Activated naive CD4-positive, alpha-beta T cell treated with anti-CD3 and anti-CD28 coated beads, Interleukin-2, amount 50 U/mL, for 24 hours (primary cell): Measurements from ENCODE around the gene CDPF1.

Experiments used
- H3K27ac Mint-ChIP-seq: one replicate; pipeline ENCODE4 v1.8.0; 2021; ENCODE audit warnings: mild to moderate bottlenecking, mixed read lengths
- H3K27me3 Mint-ChIP-seq: one replicate; pipeline ENCODE4 v1.8.0; 2021; ENCODE audit warnings: mixed read lengths
- H3K36me3 Mint-ChIP-seq: one replicate; pipeline ENCODE4 v1.8.0; 2021; ENCODE audit warnings: mixed read lengths
- H3K4me1 Mint-ChIP-seq: one replicate; pipeline ENCODE4 v1.8.0; 2021; ENCODE audit warnings: mixed read lengths
- H3K4me3 Mint-ChIP-seq: one replicate; pipeline ENCODE4 v1.8.0; 2021; ENCODE audit warnings: mild to moderate bottlenecking, mixed read lengths
- H3K9me3 Mint-ChIP-seq: one replicate; pipeline ENCODE4 v1.8.0; 2021; ENCODE audit warnings: mixed read lengths

Gene CDPF1

DNA sequence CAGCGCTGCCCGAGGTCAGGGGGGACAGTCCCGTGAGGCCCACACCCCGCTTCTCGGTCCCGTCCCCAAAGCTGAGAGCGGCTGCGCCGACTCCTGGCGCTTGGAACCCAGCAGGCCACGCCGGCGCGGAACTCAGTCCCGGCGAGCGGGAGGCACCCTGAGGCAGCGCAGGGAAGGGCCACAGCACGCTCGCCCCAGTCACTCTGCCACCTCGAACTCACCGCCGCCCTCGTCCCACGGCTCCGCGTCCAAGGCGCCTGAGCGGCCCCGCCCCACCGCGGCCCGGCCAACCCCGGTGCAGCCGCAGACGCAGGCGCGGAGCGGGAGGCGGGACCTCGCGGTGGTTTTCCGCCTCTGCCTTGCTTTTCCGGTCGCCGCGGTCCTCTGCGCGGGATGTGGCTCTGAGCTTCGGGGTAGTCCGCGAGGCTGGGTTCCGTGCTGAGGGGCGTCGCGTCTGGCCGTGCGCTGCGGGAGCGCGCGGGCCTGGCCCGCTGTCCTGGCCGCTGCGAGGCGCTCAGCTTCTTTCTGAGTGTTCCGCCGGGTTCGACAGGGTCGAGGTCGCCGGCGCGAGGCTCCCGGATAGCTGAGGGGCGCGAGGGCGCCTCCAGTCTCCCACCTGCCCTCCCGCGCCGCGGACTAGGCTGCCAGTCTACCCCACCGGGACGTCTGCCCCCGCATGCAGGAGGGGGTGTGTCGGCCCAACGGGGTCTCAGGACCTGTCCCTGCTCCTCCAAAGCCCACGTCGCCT is at the start of gene CDPF1:
TSS of gene CDPF1 (minus strand) at position 259 of the 748 bp plus-strand sequence. CDS start 2,009 bp downstream, outside the sequence.
- H3K4me3 Mint-ChIP-seq = peak within 1 kb of the TSS; percentile 83
- H3K9me3 Mint-ChIP-seq = no peaks in the 10 kb centered on the region
- H3K27ac Mint-ChIP-seq = peak within 1 kb of the TSS; percentile 74
- H3K27me3 Mint-ChIP-seq = no peaks in the 10 kb centered on the region
- H3K4me1 Mint-ChIP-seq = peaks cover 29% of the 10 kb centered on the region
- no peaks in the 10 kb centered on the region for H3K36me3 Mint-ChIP-seq

- peaks cover 15% of the 10 kb centered on the region for H3K4me1 Mint-ChIP-seq
- no peak overlapping the region for H3K4me3 Mint-ChIP-seq
These were observed 49.0 kb upstream of the CDPF1 start for GRCh38 chr22:46299101-46299500.

GRCh38 chr22:46297151-46297812 is 47.2 kb upstream of the CDPF1 start:
- Mint-ChIP-seq H3K4me1 (peaks cover 15% of the 10 kb centered on the region), H3K27ac (no peak overlapping the region), H3K27me3 (peaks cover 2% of the 10 kb centered on the region), H3K36me3 (no peaks in the 10 kb centered on the region), H3K4me3 (peak overlapping the region; percentile 83), H3K9me3 (peaks cover 3% of the 10 kb centered on the region)

More at GRCh38 chr22:46299101-46299500, 49.0 kb upstream of the CDPF1 start:
- Mint-ChIP-seq H3K9me3 (no peaks in the 10 kb centered on the region), H3K27ac (peak overlapping the region; percentile 0), H3K27me3 (peaks cover 2% of the 10 kb centered on the region), H3K36me3 (no peaks in the 10 kb centered on the region)

DNA sequence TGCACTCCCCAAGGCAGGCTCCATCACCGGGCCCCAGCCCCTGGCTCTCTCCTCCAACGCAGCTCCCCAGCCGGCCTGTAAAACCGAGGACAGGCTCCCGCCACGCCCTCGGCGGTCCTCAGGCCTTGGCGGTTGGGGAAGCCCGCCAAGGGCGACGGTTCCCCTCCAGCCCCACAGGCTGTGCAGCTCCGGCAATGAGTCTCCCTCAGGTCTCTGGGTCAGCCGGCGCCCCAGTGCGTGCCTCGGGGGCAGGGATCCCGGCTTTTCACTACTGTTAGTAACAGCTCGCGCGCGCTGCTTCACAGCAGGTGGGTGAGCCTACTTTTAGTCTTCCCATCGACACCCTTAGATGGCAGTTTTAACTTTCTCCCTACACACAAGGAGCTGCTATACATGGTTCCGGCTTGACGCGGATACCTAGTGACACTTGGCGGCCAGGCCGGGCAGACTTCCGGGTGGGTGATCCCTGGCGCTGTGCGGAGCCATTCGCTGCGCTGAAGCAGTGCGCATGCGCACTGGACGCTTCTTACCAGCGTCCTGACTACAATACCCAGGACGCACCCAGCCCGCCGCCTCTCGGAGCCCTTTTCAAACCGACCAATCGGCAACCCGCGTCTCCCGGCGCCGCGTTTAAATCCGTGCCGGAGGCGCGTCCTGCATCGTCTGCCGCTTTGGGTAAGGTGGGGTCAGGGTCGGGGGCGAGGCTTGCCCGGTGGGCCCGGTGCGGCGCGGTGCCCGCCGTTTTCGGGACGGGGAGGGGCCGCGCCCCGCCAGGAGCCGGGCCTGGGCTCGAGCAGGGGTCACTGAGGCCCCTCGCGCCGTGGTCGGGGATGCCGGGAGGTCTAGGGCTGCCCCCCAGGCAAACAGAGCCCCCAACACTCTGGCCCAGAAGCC is 46.4 kb upstream of the CDPF1 start, which contains the start of gene GTSE1:
TSS of gene GTSE1 (plus strand) at position 614 of the 894 bp plus-strand sequence. CDS start 531 bp downstream, outside the sequence.
- peaks cover 5% of the 10 kb centered on the region for H3K9me3 Mint-ChIP-seq
- H3K4me1 Mint-ChIP-seq = peaks cover 15% of the 10 kb centered on the region
- H3K36me3 Mint-ChIP-seq = peaks cover 2% of the 10 kb centered on the region
- H3K27me3 Mint-ChIP-seq = peaks cover 2% of the 10 kb centered on the region
- peak within 1 kb of the TSS; percentile 99 for H3K27ac Mint-ChIP-seq
- peak within 1 kb of the TSS; percentile 91 for H3K4me3 Mint-ChIP-seq

- peaks cover 15% of the 10 kb centered on the region for H3K4me1 Mint-ChIP-seq
- peak overlapping the region; percentile 75 for H3K27ac Mint-ChIP-seq
- H3K4me3 Mint-ChIP-seq = peak overlapping the region; percentile 91
- peaks cover 5% of the 10 kb centered on the region for H3K9me3 Mint-ChIP-seq
- peaks cover 2% of the 10 kb centered on the region for H3K36me3 Mint-ChIP-seq
- peaks cover 2% of the 10 kb centered on the region for H3K27me3 Mint-ChIP-seq
These were observed 45.3 kb upstream of the CDPF1 start for GRCh38 chr22:46295277-46295971.

DNA sequence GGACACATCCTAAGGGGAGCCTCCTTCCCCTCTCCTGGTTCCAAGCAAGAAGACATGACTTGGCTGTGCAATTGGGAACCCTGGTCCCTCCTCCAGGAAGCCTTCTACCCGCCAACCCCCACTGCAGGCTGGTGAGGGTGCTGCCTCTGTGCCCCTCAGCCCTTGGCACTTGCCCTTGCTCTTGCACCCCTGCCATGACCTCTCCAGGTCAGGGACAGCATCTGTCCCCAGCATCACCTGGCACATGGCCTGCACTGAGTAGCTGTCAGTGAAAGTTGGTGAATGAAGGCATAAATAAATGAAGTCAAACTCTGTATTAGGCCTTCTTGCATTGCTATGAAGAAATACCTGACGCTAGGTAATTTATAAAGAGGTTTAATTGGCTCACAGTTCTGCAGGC is 44.7 kb upstream of the CDPF1 start:
- H3K27me3 Mint-ChIP-seq = peaks cover 2% of the 10 kb centered on the region
- H3K36me3 Mint-ChIP-seq = peaks cover 2% of the 10 kb centered on the region
- H3K9me3 Mint-ChIP-seq = peaks cover 5% of the 10 kb centered on the region
- peaks cover 15% of the 10 kb centered on the region for H3K4me1 Mint-ChIP-seq
- H3K4me3 Mint-ChIP-seq = peak overlapping the region; percentile 37
- H3K27ac Mint-ChIP-seq = no peak overlapping the region

GRCh38 chr22:46293577-46294260 is 43.6 kb upstream of the CDPF1 start:
- no peak overlapping the region for H3K27ac Mint-ChIP-seq
- H3K4me3 Mint-ChIP-seq = no peak overlapping the region
- H3K4me1 Mint-ChIP-seq = peaks cover 15% of the 10 kb centered on the region

GRCh38 chr22:46292732-46293131 is 42.6 kb upstream of the CDPF1 start:
- no peak overlapping the region for H3K4me3 Mint-ChIP-seq
- H3K27me3 Mint-ChIP-seq = no peaks in the 10 kb centered on the region
- H3K9me3 Mint-ChIP-seq = peaks cover 5% of the 10 kb centered on the region
- peaks cover 17% of the 10 kb centered on the region for H3K4me1 Mint-ChIP-seq
- H3K36me3 Mint-ChIP-seq = peaks cover 2% of the 10 kb centered on the region
- no peak overlapping the region for H3K27ac Mint-ChIP-seq

More at GRCh38 chr22:46293577-46294260, 43.6 kb upstream of the CDPF1 start:
- peaks cover under 1% of the 10 kb centered on the region for H3K27me3 Mint-ChIP-seq
- peaks cover 5% of the 10 kb centered on the region for H3K9me3 Mint-ChIP-seq
- H3K36me3 Mint-ChIP-seq = peaks cover 2% of the 10 kb centered on the region

DNA sequence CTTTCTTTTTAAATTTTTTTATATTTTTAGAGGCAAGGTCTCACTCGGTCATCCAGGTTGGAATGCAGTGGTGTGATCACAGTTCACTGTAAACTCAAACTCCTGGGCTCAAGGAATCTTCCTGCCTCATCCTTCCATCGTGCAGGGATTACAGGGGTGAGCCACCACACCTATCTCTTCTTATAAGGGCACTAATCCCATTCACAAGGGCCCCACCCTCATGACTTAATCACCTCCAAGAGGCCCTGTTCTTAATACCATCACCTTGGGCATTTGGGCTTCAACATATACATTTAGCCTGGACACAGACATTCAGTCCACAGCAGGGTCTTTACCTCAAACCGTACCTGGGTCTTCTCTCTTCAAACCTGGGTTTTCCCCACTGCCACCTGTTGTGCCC is 42.1 kb upstream of the CDPF1 start:
- Mint-ChIP-seq H3K36me3 (peaks cover 4% of the 10 kb centered on the region), H3K9me3 (peaks cover 5% of the 10 kb centered on the region), H3K27me3 (no peaks in the 10 kb centered on the region), H3K4me1 (peaks cover 18% of the 10 kb centered on the region), H3K4me3 (no peak overlapping the region), H3K27ac (no peak overlapping the region)

- Mint-ChIP-seq H3K9me3 (peaks cover 5% of the 10 kb centered on the region), H3K4me1 (peaks cover 12% of the 10 kb centered on the region), H3K36me3 (peaks cover 4% of the 10 kb centered on the region), H3K27me3 (no peaks in the 10 kb centered on the region), H3K27ac (no peak overlapping the region), H3K4me3 (no peak overlapping the region)
These were observed 41.0 kb upstream of the CDPF1 start for GRCh38 chr22:46290843-46291785.

DNA sequence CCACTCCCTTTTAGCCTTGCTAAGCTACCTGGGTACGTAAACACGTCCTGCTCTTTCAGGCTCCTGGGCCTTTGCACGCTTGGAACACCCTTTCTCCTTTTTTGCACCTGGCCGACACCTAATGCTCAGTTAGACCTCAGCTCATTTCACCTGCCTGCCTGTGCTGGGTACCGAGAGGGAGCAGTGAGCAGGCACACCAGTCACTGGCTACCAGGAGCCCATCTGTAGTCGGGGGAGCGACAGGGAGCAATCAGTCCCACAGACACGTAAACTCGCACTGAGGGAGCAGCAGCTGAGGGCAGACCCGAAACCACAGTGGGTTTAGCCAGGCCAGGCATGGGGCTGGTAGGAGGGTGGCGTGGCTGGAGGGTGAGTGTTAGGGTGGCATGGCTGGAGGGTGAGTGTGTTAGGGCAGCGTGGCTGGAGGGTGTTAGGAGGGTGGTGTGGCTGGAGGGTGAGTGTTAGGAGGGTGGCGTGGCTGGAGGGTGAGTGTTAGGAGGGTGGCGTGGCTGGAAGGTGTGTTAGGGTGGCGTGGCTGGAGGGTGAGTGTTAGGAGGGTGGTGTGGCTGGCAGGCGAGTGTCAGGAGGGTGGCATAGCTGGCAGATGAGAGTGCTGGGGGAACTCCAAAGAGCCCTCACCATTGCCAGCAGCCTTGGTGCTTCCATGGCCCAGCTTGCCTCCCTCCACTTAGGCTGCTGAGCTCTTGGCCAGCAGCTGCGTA is 40.2 kb upstream of the CDPF1 start:
- peaks cover 5% of the 10 kb centered on the region for H3K9me3 Mint-ChIP-seq
- peaks cover 4% of the 10 kb centered on the region for H3K36me3 Mint-ChIP-seq
- H3K27me3 Mint-ChIP-seq = no peaks in the 10 kb centered on the region
- no peak overlapping the region for H3K4me3 Mint-ChIP-seq
- no peak overlapping the region for H3K27ac Mint-ChIP-seq
- H3K4me1 Mint-ChIP-seq = peaks cover 8% of the 10 kb centered on the region

- Mint-ChIP-seq H3K4me1 (peaks cover 8% of the 10 kb centered on the region), H3K36me3 (peaks cover 6% of the 10 kb centered on the region), H3K27ac (no peak overlapping the region), H3K9me3 (peaks cover 5% of the 10 kb centered on the region), H3K27me3 (no peaks in the 10 kb centered on the region), H3K4me3 (no peak overlapping the region)
These were observed 39.3 kb upstream of the CDPF1 start for GRCh38 chr22:46289244-46289891.

DNA sequence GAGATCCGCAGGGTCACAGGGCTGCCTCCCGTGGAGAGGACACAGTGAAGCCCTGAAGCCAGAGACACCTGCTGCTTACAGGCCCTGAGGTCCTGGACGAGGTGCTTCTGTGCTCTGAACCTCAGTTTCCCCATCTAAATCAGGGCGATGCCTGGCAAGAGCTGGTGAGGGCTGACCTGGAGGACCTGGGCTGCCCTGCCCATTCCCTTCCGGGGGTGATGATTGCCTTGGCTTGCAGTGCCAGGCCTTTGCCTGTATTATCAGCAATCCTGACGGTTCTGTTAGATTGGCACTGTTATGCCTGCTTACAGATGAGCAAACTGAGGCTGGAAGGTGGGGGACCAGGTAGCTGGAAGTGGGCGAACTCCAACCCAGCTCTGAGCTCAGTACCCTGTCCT is 38.8 kb upstream of the CDPF1 start:
- H3K9me3 Mint-ChIP-seq = peaks cover 5% of the 10 kb centered on the region
- no peak overlapping the region for H3K27ac Mint-ChIP-seq
- H3K36me3 Mint-ChIP-seq = peaks cover 8% of the 10 kb centered on the region
- H3K4me3 Mint-ChIP-seq = no peak overlapping the region
- peaks cover 8% of the 10 kb centered on the region for H3K4me1 Mint-ChIP-seq
- H3K27me3 Mint-ChIP-seq = no peaks in the 10 kb centered on the region
